Measurements from ENCODE around the gene CEP131. TPM values are rescaled to one million over a fixed set of nuclear protein-coding genes. Genes with fewer than 3 reads are reported as not detected.

Gene CEP131
- total RNA-seq, 1 donor from 2014 or later: 4.6 TPM

DNA sequence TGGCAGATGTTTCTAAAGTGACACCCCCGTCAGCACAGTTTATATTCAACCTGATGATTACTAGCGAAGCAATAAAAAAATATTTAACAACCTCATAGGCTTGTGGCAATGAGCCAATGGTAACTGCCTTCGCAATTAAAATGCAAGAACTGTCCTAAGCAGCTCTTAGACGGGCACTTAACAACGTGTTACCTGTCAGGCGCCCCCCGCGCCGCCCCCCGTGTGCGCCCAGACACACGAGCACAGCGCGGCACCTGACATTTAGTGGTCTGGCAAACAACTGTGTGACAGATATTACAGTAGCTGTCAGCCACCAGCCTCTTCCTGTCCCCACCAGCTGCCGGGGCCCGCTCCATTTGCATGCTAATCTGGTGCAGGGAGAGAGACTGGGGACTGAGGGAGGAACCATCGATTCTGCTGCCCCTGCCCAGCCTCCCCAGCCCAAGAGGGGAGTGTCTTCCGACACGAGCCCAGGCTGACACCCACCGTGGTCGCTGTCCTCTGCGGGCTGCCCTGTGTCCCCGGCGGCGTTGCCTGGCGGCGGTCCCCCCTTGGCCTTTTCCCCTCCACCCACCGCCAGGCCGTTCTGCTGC is 29.0 kb upstream of the CEP131 start:
- no peak for DNase-seq (ENCODE audit: low spot score)

DNA sequence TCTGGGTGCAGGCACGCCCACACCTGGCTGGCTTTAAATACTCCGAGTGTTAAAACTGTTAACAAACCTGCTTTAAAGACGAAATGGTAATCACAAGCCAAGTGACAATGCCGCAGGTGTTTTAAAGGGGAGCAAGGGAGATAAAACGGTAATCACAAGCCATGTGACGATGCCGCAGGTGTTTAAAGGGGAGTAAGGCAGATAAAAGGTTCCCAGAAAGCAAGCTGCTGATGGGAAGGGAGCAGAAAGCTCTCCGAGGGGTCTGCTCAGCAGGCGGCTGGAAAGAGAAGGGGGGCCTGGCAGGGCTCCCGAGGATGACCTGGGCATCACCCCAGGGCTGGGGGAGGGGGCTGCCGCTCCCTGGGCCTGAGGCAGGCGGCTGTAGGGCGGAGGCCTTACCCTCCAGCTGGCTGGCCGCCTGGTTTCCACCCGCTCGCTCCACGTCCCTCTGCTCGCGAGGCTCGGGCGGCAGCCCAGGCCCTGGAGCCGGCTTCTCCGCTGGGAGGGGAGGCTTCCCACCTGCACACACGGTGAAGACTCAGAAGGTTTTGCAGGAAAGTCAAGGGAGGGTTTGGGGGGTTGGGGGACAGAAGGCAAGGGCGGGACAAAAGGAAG is 28.4 kb upstream of the CEP131 start:
- no peak for DNase-seq (ENCODE audit: low spot score)

DNA sequence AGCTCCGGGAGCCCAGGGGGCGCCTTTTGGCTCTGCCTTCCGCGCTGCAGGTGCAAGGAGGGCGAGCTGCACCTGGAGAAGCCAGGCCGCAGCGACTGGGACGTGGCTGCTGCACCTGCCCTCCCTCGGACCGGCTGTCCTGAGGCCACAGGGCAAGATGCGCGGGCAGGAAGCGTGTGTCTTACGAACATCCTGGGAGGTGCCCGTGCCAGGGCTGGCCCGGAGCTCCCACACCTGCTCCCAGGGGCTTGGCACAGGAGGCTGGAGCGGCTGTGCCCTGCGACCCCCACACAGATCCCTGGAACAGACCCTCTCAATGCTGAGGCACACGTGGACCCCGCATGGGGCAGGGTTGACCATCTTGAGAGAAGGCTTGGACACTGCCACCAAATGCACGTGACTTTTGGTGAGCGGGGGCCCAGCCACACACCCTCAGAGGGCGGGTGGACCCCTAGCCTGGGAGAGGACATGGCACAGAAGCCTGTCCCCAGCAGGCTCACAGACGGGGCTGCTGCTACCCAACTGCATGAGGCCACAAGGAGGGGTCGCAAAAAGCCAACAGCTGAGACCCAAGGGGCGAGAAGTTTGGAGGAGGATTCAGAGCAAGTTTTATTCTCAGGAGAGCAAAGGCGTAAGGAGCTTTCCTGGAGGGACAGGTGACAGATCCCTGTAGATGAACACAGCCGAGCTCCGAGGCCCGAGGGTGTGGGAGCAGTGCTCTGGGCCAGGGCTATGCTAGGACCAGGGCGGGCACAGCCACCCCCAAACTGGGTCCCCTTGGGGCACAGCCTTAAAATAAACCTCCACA is 27.7 kb upstream of the CEP131 start:
- DNase-seq (ENCODE audit: low spot score): no peak

DNA sequence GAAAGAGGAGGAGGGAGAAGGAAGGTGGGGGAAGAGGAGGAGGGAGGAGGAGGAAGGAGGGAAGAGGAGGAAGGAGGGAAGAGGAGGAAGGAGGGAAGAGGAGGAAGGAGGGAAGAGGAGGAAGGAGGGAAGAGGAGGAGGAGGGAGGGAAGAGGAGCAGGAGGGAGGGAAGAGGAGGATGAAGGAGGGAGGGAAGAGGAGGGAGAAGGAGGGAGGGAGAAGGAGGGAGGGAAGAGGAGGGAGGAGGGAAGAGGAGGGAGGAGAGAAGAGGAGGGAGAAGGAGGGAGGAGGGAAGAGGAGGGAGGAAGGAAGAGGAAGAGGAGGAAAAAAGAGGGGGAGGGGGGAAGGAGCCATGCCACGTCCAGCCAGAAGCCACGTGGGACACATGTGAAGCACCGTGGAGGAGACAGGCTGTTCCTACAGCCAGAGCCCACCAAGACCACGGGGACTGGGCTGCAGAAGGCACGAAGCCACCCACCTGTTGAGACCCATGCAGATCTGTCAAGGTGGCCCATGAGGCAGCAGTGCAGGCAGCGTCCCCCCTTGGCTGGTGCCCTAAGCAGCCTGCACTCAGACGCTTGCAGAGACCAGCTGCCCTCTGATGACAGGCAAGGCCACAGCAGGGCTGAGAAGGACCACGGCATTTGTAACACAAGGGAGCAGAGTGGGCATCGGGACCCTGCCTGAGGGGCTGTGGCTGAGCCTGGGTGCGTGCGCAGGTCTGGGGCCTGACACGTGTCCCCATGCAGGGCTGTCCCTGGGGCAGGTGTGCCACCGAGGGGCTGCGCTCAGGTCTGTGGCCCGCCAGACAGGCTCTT is 26.7 kb upstream of the CEP131 start:
- DNase-seq (ENCODE audit: low spot score): no peak

DNA sequence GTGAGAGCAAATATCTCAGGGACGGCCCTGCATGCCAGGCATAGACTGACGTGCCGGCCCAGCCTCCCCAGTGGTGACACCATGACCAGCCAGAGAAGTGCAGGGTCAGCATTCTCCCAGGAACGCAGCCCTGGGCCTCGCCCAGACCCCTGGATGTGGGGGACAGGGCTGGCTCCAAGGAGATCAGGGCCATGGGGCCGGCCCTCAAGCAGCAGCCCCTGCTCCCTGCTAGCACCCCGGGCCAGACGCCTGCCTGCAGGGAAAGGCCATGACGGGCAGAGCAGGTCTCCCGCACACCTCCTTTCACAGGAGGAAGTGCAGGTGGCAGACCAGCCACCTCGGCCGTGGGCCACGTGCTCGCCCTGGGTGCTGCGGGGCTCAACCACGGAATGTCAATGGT is 25.9 kb upstream of the CEP131 start:
- DNase-seq (ENCODE audit: low spot score): no peak

DNA sequence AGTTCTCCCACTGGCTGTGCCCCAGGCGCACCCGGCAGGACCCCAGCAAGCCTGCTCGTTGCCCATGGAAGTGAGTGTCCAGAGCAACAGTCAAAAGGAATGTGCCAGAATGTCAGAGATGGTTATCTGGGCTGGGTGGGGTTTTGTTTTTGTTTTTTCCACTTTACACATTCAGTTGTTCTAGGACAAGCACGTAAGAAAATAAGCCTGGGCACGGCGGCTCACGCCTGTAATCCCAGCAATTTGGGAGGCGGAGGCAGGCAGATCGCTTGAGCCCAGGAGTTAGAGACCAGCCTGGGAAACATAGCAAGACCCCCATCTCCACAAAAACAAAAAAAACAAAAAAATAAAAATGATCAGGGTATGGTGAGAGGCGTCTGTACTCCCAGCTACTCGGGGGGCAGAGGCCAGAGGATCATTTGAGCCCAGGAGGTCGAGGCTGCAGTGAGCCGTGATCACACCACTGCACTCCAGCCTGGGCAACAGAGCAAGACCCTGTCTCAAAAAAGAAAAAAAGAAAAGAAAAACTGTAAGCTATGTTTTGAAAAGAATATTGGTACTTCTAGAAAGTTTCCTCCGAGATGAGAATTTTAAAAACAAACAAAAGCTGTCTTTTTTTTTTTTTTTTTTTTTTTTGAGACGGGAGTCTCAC is 24.7 kb upstream of the CEP131 start:
- DNase-seq (ENCODE audit: low spot score): no peak

DNA sequence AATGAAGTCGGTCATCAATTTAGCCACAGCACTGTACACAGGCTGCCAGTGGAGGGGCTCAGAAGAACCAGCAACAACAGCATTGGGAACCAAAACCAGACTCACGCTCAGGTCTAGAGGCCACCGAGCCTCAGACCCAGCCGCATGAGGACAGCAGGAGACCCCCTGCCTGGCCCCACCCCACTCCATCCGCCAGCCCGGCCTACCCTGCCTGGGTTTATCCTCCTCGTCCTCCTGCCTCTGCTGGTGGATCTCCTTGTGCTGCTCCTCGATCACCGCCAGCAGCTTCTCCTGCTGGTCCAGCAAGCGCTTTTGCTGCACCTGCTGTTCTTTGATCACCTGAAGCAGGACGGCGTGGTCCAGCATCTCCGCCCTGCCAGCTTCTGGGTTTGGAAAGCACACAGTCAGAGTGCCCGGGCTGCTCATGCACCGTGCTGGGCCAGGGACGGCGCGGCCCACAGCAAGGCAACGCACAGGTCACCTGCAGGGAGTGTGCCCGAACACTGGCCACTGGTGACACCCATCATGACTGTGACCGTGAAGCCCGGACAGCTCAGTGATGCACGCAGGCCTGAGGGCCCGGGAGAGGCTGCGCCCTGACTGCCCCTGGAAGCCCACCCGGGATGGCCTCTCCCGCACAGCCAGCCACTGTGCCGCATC is 24.0 kb upstream of the CEP131 start:
- no peak for DNase-seq (ENCODE audit: low spot score)

DNA sequence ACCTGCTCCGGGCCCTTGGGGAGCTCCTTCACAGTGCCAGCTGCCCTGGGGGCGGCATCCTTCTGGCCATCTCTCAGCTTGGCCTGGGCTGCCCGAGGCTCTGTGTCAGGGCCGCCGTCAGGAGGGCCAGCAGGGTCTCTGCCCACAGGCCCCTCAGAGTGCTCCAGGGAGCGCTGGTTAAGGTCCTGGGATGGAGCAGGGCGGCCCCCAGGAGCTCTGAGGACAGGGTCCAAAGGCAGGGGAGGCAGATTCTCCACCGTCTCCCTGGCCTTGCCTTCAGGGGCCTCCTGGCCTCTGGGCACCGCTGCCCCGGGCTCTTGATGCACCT is 23.5 kb upstream of the CEP131 start:
- DNase-seq (ENCODE audit: low spot score): no peak

DNA sequence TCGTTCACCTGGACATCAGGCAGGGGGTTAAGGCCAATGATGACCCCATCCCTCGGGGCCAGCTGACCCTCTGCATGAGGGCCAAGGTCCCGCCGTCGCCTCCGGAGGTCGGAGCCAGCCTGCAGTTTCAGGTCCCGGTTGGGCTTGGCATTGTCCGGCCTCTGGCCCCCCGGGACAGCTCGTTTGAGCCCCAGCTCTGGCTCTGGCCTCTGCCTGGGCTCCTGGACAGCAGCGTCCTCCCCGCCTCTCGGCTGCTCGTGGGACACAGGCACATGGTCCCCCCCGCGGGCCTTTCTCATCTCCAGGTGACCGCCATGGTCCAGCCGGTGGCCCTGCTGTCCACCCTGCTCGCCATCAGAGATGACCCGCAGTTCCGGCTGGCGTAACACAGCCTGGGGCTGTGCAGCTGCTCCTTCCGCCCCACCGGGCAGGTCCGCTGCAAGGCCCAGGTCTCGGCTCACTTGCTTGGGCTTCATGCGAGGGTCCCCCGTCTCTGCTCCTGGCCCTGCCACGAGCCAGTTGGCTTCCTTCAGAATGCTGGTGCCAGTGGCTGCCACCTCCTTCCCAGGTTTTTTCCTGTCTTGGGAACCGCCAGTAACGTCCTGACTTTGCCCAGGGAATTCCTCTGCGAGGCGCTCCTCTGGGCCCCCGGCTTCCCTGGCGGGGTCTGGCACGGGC is 23.0 kb upstream of the CEP131 start:
- no peak for DNase-seq (ENCODE audit: low spot score)

DNA sequence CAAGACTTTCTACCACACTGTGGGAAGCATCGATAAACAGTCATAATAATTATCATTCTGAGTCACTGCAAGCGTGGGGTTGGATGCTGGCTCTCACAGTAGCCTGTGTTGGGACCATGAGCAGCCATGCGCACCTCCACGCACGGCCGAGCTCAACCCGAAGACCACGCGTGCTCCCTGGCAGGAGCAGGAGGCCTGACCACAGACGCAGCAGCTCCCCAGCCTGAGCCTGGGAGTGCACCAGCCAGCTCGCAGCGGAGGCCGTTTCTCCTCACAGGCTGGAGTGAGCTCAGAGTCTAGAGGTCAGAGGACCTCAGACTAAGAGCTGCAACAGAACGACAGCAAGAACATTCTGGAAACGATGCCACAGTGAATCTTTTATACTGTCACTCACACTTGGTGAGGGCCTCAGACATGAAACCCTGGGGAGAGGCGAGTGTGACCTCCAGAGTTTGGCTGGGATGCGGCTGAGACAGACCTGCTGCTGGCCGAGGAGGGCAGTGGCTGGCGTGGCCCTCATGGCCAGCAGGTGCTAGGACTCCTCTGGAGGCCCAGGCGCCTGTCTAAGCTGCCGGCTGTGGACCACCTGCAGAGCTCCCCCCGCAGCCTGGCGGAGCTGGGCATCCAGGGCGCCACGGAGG is 22.4 kb upstream of the CEP131 start:
- DNase-seq (ENCODE audit: low spot score): no peak

DNA sequence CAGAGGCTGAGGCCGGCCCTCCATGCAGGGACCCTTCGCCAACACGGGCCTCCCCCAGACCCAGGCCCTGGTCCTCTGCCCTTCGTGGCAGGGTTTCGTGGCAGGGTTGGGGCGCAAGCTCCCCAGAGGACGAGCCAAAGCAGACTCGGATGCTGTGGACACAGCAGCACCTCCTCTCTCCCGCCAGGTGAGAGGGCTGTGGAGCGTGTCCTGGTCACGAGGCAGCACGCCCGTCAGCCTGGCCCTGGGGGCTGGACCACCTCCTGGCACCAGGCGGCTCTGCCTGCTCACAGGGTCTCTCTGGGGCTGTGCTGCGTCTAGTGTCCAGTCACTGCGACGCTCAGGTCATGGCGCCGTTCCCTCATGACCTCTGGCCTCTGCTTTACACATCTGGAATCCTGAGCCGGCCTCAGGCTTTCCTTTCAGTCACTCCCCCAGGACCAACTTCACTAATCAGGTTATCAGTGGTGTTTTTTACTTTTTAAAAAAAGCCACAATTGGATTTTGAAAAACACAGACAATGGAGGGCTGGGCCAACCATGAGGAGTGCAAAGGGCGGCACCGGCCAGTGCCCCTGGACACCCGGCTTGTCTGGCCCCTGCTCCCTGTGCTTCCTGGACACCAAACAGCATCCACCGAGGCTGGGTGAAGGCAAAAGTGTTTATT is 21.7 kb upstream of the CEP131 start:
- no peak for DNase-seq (ENCODE audit: low spot score)

DNA sequence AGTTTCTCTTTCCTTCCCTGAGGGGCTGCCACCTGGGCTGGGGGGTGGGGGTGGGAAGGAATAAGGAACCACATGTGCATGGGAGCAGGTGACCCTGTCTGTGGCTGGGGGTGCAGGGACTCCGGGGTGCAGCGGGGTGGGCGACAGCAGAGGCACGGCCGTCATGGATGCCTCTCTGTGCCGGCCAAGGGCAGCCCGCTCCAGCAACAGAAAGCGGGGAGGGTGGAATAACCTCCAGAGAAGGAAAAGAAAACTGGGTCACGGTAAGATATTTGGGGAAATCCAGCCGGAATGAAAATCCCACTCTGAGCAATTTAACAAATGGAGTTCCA is 20.5 kb upstream of the CEP131 start:
- no peak for DNase-seq (ENCODE audit: low spot score)

DNA sequence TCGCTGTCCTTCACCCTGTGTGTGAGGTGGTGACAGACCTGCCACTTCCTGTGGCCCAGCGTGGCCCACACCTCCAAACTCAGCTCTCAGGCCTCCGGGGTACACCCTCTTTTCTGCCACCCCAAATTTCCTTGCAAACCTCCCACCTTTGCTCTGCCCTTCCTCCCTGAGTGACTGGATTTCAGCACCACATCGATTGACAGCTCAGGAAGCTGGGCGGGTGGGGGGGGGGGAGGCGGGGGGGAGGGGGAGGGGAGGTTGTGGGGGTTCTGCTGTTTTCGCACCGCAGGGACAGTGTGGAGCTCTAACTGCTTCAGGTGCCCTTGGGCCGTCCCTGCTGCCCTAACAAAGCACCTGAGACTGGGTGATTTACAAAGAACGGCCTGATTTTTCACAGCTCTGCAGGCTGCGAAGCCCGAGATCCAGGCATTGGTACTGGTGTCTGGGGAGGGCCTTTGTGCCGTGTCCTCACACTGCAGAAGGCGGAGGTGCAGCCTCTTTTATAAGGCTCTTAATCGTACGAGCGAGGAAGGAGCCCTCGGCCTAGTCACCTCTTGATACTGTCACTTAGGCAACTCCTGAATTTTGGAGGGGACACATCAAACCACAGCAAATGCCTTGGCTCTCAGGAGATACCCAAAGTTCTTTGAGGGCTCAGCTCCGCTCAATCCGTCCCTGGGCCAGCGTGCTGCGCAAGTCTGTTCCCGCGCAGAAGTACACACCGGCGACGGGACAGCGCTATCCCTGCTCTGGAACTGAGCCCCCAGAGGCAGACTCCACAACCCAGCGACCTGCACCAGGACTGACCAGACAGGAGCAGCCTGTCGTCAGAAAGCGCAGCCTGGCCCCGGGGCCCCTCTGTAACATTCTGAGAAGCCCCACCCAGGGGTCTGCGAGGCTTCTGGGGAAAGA is 19.9 kb upstream of the CEP131 start:
- DNase-seq (ENCODE audit: low spot score): no peak

DNA sequence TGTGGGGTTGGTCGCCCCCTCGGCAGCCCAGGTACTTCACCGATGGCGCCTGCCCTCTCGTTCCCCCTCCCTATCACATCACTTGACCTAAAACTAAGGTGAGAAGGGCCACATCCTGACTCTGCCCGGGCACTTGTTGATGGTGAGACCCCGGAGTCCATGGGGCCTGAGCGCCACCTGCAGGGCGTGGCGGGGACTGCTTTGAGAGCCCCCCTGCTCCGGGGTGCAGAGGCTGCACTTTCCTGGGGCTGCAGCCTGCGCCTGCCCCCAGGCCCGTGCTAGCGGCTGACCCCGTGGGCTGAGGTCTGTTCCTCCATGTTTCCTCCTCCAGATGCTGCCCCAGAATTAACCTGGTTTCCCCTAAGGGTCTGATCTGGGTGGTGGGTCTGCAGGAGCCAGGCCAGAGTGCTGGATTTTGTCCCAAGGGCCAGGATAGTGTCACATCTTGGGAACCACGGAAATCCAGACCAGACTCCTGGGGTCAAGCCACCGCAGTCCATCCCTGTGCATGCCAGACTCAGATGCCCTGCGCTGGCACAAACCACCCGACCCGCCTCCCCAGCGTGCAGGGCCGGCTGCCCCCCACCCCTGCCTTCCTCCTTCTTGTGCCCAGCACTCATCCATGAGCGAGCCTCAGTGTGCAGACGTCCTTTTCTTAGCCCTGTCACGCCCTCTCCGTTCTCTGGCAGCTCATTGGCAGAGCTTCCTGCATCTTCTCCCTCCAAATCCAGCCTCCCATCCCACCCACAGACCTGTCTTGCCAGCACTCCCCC is 19.1 kb upstream of the CEP131 start:
- DNase-seq (ENCODE audit: low spot score): peak; percentile 35

DNA sequence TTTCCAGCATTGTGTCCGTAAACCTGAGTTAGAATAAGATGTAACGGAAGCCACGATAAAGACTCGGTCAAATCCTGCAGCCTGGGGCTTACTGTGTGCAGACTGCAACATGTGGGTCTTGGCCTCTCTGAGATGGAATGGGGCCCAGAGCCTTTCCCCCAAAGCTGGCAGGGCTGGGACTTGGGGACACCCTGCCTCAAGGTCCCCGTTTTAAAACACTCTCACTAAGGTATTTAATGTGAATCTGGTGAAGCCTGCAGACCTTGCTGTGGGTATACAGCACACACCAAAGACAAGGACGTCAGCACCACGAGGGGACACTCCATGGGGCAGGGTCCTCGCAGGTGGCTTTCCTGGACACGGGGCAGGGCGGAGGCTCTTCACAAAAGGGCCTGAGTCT is 18.4 kb upstream of the CEP131 start:
- DNase-seq (ENCODE audit: low spot score): no peak

DNA sequence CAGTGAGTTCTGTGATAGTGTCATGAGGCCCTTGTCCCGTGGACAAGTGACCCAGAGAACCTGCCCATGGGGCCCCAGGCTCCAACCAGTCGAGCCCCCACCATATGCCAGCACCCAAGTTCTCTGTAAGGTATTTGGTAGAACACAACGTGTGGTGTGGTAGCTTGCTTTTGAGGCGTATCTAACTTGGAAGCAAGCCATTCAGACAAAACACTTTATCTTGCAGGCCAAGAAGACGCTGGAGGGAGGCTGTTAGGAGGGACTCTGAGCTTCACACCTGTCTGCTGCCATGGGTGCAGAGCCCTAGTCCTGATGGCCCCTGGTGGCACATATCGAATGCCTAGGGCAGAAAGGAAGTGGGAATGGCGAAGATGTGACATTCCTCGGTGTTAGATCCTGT is 18.0 kb upstream of the CEP131 start:
- DNase-seq (ENCODE audit: low spot score): no peak

DNA sequence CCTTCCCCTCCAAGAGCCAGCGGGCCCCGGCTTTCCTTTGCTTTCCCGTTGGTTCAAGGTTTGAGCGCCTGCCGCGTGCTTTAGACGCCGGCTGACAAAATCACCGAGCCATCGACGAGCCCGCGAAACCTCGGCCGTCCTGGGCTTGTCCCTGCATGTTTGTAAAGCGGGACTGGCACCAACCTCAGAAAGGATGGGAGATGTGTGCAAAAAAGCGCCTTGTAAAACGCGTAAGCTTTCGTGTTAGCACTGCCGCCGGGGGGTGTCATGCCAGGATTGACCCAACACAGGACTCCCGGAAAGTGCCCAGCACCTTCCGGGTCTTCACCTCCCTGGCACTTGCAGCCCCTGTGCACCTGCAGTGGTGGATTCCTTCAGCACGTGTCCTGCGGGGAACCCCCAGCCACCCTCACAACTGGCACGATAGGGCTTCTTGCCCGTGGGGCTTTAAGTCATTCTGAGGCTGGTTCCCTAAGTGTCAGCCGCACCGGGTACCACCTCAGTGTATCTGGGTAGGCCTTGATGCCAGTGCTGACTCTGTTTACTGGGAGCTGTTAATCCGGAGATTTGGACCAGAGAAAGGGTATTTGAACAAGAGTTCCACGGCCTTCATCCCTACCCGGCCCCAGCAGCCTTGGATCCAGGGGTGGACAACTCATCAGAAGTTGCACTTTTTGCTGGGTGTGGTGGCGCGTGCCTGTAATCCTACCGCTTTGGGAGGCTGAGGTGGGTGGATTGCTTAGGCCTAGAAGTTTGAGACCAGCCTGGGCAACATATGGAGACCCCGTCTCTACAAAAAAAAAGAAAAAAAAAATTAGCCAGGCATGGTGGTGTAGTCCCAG is 17.2 kb upstream of the CEP131 start:
- no peak for DNase-seq (ENCODE audit: low spot score)
